SK-N-SH (cell line): ENCODE data around the gene CPS1.

ENCODE experiments used
- ELF1 ChIP-seq: IDR thresholded peaks from 2 replicates; pipeline ENCODE4 v1.4.0; 2012
- GABPA ChIP-seq: IDR thresholded peaks from 2 replicates; pipeline ENCODE4 v1.4.0; 2012; ENCODE audit warnings: low read depth, mild to moderate bottlenecking
- JUND ChIP-seq: IDR thresholded peaks from 2 replicates; pipeline ENCODE4 v1.4.0; 2012
- NRF1 ChIP-seq: IDR thresholded peaks from 2 replicates; pipeline ENCODE4 v1.6.1; 2012; ENCODE audit warnings: low read depth, mild to moderate bottlenecking, low read length
- PBX3 ChIP-seq: IDR thresholded peaks from 2 replicates; pipeline ENCODE4; 2012
- POLR2AphosphoS5 ChIP-seq: IDR thresholded peaks from 2 replicates; pipeline ENCODE4 v1.6.1; 2012; ENCODE audit warnings: low read depth, low read length
- REST ChIP-seq: IDR thresholded peaks from 2 replicates; pipeline ENCODE4 v1.6.1; 2012; ENCODE audit warnings: mild to moderate bottlenecking, low read depth, low read length, moderate library complexity
- SIN3A ChIP-seq: IDR thresholded peaks from 2 replicates; pipeline ENCODE4 v1.6.1; 2012; ENCODE audit warnings: low read depth, mild to moderate bottlenecking, low read length, moderate library complexity, borderline replicate concordance
- YY1 ChIP-seq: IDR thresholded peaks from 2 replicates; pipeline ENCODE4 v1.4.0; 2012; ENCODE audit warnings: low read depth, mild to moderate bottlenecking
- ZBTB33 ChIP-seq: IDR thresholded peaks from 2 replicates; pipeline ENCODE4 v1.4.0; 2012; ENCODE audit warnings: low read depth, borderline replicate concordance
- TF ChIP-seq, protein P1 (sequence below): fragments of 200-600 bp; sonication (generic); IDR thresholded peaks from 2 replicates; pipeline ENCODE4 v1.6.1; 2017; ENCODE audit warnings: antibody characterized with exemption, mild to moderate bottlenecking, moderate library complexity
- TF ChIP-seq, protein P2 (sequence below): fragments of 150-350 bp; IDR thresholded peaks from 2 replicates; pipeline ENCODE4 v1.6.1; 2017; ENCODE audit warnings: antibody characterized with exemption, low read length, low read depth, borderline replicate concordance

GRCh38 chr2:210687786-210688470 lies 131.5 kb downstream of the CPS1 start:
- TF ChIP-seq, protein P1, sequence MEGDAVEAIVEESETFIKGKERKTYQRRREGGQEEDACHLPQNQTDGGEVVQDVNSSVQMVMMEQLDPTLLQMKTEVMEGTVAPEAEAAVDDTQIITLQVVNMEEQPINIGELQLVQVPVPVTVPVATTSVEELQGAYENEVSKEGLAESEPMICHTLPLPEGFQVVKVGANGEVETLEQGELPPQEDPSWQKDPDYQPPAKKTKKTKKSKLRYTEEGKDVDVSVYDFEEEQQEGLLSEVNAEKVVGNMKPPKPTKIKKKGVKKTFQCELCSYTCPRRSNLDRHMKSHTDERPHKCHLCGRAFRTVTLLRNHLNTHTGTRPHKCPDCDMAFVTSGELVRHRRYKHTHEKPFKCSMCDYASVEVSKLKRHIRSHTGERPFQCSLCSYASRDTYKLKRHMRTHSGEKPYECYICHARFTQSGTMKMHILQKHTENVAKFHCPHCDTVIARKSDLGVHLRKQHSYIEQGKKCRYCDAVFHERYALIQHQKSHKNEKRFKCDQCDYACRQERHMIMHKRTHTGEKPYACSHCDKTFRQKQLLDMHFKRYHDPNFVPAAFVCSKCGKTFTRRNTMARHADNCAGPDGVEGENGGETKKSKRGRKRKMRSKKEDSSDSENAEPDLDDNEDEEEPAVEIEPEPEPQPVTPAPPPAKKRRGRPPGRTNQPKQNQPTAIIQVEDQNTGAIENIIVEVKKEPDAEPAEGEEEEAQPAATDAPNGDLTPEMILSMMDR: no peak
- TF ChIP-seq ELF1 (no peak), PBX3 (no peak), SIN3A (no peak), JUND (no peak), POLR2AphosphoS5 (no peak), GABPA (no peak), REST (no peak), YY1 (no peak), NRF1 (no peak), ZBTB33 (no peak)
- TF ChIP-seq, protein P2, sequence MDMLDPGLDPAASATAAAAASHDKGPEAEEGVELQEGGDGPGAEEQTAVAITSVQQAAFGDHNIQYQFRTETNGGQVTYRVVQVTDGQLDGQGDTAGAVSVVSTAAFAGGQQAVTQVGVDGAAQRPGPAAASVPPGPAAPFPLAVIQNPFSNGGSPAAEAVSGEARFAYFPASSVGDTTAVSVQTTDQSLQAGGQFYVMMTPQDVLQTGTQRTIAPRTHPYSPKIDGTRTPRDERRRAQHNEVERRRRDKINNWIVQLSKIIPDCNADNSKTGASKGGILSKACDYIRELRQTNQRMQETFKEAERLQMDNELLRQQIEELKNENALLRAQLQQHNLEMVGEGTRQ: no peak
